Measurements from ENCODE around the gene PLD1.
"Not testable (repeated sequence)": the region's sequence is repeated elsewhere in the genome, so short reads cannot be mapped to it uniquely, and the experiment has no call there.

Gene PLD1

GRCh38 chr3:171770689-171771620 lies 39.3 kb downstream of the PLD1 start:
- peak; percentile 78 for DNase-seq (ENCODE audit: low read depth)

DNA sequence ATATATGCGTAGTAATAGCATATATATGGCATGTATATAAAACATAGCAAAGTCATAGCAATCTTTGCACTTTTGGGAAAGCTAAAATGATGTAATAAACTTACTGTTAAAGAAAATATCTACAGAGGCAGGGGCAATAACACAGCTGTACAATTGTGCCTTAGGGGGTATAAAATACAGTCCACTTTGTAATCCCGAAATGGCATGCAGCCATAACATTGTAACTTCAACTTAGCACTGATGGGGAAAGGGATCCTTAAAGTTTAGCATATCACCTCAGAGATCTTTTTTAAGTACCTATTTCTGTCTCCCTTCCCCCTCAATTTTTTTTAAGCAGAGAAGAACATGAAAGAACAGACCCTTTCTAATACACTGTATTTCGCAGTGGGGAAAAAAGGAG lies 40.8 kb downstream of the PLD1 start:
- no peak for DNase-seq (ENCODE audit: low read depth)

- DNase-seq (ENCODE audit: low read depth), result no peak
Observed at GRCh38 chr3:171768986-171769385, 41.3 kb downstream of the PLD1 start.

DNA sequence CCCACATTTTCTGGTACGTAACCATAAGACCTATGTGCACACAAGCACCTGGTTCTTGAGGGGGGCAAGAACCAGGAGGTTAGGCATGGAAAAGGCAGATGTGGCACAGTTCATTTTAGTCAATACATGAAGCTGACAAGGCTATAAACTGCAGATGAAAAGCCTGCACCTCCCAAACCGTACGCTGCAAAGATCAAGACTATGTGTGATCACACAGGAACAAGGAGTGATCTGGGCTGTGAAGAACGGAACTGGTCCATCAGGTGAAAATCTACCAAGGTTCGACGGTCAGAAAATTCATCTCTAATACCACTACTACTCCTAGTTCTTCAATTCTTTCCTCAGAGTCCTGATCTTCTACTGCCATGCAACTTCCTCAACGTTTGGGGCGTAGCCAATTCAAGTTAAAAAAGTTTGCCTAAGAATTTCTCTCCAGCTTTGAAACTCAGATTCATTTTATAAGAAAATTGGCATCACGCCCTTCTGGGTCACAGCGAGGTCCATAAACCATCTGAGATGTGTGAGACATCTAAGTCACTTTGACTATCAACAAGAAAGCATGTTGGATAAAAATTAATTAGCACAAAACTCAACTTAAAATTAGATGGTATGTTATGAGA lies 41.9 kb downstream of the PLD1 start:
- no peak for DNase-seq (ENCODE audit: low read depth)

- DNase-seq (ENCODE audit: low read depth), result no peak
Observed at GRCh38 chr3:171765511-171765887, 44.8 kb downstream of the PLD1 start.

- no peak for DNase-seq (ENCODE audit: low read depth)
Observed at GRCh38 chr3:171763392-171763791, 46.9 kb downstream of the PLD1 start.

- no peak for DNase-seq (ENCODE audit: low read depth)
Observed at GRCh38 chr3:171760477-171760876, 49.8 kb downstream of the PLD1 start.

DNA sequence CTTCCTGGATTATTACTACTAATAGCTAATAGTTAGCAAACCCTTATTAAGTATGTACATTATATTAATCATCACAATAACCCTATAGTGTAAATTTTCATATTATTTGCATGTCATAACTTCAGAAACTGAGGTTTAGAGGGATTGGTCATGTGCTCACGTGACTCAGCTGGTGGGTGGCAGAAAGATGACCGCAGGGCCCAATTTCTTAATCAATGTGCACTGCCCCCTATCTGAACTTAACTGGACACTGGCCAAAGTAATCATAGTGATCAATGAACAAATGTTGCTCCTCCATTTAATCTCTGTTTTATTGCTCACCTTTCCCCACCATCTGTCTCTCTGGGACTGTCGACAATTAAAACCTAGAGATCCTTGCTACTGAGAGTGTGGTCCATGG lies 52.2 kb downstream of the PLD1 start:
- DNase-seq (ENCODE audit: low read depth), result no peak

DNA sequence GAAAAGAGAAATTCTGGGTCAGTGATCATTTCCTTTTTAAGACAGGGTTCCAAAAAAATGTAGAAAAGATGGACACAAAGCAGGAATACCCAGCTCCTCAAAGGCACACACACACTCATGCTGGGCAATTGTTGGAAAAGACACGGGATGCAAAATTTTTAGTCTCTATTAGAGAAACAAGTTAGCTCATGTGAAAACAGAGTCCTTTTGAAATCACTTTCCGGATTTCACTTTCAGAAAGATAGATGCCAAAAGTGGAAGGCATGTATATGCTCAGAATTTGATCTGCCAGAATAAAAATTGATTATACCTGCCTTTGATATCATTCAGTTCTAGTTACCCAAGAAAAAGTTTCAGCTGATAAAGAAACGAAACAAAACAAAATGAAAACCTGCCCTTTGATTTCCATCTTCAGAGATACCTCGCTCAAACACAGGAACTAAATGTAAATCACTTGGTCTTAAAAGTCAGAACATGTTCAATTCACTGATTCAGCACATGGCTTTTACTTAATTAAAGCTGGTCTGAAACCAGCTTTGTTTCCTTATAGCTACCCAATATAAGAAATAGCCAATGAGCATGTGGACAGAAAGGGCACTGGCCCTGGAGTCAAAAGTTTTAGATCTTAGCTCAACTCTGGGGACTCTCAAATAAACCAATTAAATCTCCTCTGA lies 52.8 kb downstream of the PLD1 start:
- no peak for DNase-seq (ENCODE audit: low read depth)

- DNase-seq (ENCODE audit: low read depth), result no peak
Observed at GRCh38 chr3:171755656-171756055, 54.6 kb downstream of the PLD1 start.

DNA sequence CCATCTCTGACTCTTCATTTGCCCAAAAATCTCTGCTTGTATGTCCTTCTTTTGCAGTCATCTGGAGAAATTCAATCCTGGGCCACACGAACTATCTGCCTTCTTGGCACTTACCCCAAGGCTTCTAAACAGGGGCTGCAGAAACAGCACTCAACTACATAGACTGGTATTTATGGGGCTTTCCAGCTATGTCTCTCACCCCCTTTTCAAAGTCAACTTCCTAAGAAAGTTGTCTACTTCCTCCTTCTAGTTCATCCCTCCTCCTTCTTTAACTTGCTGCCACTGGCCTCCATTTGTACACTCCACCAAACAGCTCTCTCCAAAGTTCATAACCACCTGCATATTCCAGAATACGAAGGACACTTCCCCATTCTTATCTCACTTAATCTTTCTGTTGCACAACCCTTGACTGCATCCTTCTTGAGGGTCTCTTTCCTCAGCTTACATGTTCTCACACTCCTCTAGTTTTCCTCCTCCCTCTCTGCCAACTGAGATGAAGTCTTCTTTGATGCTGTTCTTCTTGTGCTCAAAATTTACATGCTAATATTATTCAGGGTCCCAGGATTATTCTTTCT lies 55.2 kb downstream of the PLD1 start:
- DNase-seq (ENCODE audit: low read depth), result no peak

DNA sequence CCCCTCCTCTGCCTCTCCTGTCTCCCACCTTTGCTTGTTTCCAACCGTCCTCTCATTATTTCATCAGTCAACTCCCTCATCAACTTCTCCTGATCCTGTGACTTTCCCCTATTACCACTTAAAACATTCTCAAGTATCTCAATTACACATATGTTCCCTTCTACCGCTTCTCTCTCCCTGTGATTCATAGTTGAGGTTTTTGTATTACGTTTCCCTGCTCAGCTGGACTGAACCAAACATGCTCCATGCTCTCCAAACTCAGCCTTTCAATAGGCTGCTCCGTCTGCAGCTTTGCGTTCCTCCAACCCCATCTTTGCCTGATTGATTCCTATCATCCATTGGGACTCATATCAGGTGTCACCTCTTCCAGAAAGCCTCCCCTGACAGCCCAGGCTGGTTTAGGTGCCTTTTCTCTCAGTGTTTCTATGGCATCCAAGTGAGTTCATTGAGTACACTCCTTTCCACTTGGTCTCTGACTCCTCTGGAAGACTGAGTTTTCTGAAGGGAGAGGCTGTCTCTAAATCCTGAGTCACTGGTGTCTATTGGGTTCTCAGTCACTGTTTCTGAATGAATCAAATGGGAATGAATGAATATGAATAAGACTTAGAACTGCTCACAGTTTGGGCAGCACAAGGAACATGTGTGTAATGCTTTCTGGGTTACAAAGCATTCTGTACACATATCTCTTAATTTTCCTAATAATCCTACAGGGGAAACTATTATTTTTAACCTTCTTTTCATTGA lies 56.4 kb downstream of the PLD1 start:
- DNase-seq (ENCODE audit: low read depth), result peak; percentile 83

DNA sequence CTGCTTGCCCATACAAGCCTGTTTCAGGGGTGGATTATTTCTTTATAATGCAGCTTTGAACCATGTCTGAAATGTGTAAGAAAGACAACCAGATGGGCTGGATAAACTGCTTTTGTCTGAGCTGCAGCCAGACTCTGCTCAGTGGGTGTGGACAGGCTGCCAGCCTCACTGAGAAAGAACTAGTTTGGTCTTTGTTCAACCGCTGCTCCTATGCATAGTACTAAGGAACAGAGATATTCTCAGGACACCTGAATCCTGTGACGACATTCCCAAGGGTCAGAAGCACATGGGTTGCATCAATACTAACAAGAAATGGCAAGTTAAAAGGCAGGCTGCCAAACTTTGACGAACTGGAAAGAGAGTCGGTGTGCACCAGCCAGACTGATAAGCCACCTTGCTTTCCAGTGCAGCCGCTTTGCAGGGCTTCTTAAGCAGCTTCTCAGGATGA lies 57.2 kb downstream of the PLD1 start:
- DNase-seq (ENCODE audit: low read depth), result peak; percentile 17

GRCh38 chr3:171752329-171752728 lies 58.0 kb downstream of the PLD1 start:
- no peak for DNase-seq (ENCODE audit: low read depth)

GRCh38 chr3:171749124-171749523 lies 61.2 kb downstream of the PLD1 start:
- DNase-seq (ENCODE audit: low read depth), result no peak

DNA sequence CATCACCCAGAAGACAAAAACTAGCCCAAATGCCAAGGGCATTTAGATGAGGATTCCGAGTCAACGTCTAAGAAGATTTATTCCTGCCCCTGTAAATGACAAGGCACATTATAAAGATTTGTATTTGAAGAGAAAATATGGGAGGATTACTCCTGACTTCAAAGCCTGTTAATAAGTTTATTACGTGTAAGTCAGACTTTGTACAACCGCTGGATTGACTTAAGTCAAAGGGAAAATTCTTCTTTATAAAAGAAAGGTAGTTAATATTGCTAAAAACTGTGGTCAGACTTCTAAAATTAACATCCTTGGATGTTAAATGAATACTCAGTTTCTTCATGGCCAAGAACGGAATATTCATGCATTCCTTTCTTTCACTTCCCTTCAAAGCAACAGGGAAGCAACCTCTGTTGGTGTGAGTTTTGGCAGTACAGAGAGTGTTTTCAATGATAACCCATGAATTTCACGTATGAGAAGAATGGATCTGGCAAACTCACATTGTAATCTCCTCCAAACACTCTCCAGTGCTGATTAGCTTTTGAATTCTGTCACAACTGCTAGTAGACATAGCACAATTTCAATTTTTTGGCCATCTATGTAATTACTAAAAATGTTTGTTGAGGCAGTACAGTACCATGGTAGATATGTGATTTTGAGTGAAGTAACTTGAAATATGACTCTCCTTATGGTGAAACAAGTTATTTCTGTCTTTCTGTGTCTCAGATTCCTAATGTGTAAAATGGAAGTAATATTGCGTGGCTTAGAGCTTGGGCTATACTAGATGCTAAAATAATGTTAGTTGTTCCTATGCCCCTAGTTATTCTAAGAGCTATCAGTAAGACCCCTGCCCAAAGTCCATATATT lies 62.0 kb downstream of the PLD1 start:
- no peak for DNase-seq (ENCODE audit: low read depth)

- DNase-seq (ENCODE audit: low read depth), result no peak
Observed at GRCh38 chr3:171747223-171747920, 62.9 kb downstream of the PLD1 start.

DNA sequence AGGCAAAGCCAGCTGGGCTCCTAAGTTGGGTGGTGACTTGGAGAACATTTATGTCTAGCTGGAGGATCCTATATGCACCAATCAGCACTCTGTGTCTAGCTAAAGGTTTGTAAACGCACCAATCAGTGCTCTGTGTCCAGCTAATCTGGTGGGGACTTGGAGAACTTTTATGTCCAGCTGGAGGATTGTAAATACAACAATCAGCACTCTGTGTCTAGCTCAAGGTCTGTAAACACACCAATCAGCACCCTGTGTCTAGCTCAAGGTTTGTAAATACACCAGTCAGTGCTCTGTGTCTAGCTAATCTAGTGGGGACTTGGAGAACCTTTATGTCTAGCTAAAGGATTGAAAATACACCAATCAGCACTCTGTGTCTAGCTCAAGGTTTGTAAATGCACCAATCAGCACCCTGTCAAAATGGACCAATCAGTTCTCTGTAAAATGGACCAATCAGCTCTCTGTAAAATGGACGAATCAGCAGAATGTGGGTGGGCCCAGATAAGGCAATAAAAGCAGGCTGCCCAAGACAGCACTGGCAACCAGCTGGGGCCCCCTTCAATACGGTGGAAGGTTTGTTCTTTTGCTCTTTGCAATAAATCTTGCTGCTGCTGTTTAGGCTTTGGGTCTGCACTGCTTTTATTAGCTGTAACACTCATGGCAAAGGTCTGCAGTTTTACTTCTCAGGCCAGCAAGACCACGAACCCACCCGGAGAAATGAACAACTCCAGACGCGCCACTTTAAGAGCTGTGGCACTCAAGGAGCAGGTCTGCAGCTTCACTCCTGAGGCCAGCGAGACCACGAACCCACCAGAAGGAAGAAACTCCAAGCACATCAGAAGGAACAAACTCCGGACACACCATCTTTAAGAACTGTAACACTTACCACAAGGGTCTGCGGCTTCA lies 63.7 kb downstream of the PLD1 start:
- DNase-seq (ENCODE audit: low read depth), result not testable (repeated sequence)

Data from non-pigmented ciliary epithelial cell (primary cell).